Activated CD4-positive, alpha-beta T cell treated with anti-CD3 and anti-CD28 coated beads, Interleukin-2, amount 50 U/mL, for 48 hours (primary cell): ENCODE measurements around the gene TMEM170B.

ENCODE experiments used
- DNase-seq, 2 experiments: peaks; one replicate each; pipeline ENCODE4 v3.0.0-alpha.2; 2020

TMEM170B gene, protein sequence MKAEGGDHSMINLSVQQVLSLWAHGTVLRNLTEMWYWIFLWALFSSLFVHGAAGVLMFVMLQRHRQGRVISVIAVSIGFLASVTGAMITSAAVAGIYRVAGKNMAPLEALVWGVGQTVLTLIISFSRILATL

DNA sequence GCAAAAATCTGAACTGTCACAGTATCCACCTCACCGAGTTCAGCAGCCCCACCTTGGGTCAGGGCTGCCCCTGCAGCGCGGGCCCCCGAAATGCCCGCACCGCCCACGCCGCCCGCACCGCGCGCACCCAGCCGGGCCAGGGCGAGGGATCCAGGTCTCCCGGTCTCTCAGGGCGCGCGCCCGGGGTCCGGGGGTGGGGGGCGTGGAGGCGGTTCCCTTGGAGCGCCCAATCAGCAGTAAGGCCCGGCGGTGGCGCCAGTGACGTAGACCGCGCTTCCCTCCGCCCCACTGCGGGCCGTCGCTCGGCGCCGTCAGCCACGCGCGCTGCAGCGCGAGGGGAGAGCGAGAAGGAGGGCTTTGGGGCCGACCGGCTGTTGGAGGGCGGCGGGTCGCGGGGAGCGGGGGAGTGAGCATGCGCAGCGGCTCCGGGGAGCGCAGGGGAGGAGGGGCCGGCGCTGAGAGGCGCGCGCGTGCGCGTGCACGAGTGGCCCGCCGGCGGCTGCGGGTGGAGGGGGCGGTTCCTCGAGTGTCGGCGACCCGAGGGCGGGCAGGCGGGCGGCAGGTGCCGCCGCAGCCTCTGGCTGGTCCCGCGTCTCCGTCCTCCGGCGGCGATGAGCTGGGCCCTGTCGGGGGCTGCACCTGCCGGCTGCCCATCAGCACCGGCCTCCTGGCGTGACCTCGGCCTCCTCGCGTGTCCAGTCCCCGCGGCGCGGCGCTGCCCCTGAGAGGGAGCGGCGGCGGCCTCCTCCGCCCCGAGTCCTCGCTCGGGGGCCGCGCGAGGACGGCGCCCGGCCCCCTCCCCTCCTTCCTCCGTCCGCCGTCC is at the start of gene TMEM170B:
Gene TMEM170B, plus strand, starts transcription at position 521 of the 823 bp plus-strand sequence. CDS start 529 bp downstream, outside the sequence.
- DNase-seq = peak; percentile 90

DNA sequence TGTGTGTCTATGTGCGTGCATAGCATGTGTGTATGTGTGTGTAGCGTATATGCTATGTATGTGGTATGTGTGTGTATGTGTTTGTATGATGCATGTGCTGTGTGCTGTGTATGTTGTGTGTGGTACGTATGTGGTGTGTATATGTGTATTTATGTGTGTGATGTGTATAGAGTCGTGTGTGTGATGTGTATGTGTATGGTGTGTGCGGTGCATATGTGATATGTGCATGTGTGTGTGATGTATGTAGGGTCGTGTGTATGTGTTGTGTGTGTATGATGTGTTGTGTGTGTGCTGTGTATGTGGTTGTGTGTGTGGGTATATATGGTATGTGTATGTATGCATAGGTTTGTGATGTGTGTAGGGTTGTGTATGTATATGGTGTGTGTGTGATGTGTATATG is 46.6 kb upstream of the TMEM170B start:
- DNase-seq = no peak

DNA sequence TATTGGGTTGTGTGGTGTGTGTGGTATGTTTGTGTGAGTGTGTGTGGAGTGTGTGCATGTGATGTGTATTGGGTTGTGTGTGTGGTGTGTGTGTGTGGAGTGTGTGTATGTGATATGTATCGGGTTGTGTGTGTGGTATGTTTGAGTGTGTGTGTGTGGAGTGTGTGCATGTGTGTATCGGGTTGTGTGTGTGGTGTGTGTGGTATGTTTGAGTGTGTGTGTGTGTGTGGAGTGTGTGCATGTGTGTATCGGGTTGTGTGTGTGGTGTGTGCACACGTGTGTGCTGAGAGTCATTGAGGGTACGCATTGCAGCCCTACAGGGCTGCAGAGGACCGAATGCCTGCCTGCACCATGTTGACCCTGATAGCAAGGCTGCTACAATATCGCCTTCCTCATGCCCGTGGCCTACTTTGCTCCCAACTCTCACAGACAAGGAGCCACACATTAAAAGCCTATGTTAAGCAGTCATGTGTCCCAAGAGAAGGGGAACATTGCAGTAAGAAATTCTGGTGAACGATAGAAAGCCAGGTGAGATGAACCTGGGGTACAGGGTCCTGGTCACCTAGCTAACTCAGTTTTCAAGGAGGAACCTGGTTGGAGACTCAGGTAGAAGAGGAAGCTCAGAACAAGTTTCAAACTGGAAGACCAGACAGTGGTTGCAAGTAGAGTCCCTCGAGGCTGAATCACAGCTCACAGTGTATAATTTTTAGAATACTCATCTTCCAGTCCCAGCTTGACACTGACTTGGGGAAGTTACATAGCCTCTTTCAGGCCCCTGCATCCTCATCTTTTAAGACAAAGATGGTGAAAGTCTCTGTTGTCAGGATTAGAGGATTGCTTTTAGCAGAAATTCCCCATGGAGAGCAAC is 45.7 kb upstream of the TMEM170B start:
- no peak for DNase-seq

DNA sequence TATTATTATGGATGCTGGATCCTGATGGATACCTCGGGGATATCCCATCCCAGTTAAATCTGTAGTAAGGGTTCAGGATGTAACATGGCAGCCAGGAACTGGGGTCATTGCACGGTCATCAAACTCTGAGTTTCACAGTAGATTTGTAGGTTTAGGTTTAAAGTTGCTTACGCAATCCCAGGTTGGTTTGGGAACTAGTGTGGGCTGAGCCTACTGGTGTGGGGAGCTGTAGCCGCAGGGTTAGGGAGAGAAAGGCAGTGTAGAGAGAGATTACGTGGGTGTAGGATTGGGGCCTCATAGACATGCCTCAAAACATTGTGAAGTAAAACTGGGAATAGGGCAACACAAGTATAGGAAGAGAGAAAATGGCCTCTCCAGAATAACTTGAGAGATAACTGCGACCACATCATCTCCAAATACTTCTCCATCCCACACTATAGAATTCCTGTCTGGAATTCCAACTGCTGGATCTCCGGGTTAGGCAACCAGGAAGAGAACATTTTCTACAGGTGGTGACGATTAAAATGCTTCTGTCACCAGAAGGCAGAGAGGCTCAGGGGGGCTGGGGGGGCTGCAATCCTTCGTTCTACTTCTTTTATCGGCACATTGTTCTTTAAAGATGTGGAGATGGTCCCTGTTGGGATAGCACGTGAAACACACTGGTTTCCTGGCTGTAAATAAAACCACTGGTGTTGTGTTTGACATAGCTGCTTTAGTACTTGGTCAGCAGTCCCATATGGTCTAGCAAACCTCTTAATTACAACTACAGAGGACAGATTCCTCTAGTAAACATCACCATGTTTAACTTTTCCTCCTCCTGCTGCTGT is 44.9 kb upstream of the TMEM170B start:
- DNase-seq = no peak

DNA sequence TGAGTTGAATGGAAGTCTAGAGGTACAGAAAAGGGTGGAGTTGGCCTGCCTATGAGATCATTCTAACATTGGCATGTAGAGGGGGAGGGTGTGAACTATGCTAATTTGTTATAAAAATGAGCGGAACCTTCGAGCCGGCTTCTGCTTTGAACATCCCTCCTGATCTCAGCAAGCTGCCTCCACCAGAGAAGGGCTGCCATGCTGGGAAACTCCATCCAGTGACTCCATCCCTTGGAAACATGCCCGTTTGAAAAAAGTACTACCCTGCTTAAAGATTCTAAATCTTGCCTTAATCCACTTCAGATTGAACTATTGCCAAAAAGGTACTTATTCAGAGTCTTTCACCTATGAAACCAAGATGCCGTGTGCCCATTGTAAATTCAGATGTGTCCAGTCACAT is 43.6 kb upstream of the TMEM170B start:
- no peak for DNase-seq

DNA sequence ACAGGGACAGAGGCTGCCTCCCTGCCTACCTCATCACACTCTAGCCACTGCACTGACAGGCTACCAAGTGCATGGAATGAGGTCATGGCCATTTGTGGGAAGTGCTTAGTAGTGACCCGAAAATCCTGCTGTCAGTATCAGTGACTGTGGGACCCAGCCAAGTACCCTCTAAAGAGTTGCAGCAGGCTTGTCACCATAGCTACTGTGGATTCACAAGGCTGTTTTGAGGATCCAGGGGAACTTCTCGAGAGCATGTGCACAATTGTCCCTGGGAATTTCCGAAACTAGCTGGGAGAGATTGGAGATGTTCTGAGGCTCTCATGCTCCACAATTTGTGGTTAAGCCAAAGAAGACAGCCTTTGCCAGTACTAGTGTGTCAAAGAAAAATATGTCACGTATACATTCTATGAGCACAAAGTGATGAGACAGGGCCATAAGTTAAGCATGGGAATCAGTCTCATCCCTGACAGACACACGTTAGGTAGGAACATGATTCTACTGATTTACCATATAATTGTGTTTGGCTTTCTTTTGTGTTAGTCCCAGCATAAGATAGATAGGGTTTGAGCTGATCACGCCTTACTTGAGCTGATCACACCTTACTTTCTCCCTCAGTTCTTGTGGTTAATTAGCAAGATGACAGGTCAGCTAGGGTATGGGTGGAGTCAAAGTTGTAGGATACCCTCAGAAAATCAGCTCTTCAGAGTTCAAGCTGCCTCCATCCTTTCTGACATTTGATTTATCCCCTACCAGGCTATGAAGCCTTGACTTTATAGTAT is 42.6 kb upstream of the TMEM170B start:
- DNase-seq = no peak

DNA sequence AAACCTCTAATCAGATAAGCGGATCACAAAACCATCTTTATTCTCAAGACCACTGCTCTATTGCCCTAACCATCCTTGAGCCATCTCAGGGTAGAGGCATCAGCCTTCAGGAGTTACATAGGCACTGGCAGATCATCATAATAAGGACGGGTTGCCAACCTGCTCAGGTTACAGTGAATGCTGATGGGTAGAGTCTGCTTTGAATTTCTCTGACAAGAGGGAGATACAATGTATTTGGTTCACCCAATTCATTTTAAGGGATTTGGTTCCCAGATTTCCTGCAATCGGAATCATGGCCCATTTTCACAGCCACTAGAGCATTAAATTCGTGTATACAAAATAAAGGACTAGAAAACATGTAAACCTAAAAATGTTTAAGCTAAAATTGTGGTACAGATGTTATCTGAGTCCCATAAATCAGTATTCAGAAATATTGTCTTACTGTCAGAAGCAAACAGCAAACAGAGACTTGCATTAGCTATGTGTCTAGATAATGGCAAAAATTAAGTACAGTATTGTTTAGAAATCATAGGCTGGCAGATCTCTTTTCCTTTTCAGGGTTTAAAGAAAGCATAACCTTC is 41.9 kb upstream of the TMEM170B start:
- DNase-seq = no peak

DNA sequence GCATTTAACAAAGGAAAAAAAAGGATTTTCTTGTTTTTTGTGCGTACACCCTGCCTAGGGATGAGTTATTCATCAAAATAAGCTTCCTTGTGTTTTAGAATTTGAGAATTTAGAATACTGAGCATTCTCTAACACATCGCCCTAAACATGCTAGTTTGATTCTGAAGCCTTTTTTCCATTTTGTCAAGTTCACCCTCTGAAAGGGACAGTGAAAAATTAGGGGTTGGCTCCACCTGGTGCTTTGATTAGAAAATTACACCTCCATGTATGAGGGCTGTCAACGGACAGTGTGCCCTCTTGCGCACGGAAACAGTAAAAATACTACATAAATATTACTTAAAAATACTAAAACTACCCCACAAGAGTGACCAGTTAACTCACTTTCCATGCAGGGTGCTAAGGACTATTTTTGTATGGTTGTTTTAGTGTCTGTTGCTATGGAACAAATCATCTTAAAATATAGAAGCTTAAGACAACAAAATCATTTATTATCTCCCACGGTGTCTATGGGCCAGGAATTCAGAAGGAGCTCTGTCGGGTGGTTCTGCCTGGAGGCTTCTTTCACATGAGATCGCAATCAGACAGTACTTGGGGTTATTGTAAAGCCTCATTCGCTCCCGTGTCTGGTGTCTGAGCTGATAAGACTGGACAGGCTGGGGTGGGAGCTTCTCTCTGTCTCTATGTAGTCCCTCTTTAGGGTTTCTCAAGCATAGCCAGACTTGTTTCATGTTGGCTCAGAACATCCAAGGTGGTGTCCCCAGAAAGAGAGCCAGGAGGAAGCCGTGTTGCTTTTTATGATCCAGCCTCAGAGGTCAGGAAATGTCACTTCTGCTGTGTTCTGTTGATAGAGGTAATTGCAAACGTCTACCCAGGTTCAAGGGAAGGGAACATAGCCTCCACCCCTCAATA is 41.1 kb upstream of the TMEM170B start:
- peak; percentile 48 to 70 for DNase-seq

DNA sequence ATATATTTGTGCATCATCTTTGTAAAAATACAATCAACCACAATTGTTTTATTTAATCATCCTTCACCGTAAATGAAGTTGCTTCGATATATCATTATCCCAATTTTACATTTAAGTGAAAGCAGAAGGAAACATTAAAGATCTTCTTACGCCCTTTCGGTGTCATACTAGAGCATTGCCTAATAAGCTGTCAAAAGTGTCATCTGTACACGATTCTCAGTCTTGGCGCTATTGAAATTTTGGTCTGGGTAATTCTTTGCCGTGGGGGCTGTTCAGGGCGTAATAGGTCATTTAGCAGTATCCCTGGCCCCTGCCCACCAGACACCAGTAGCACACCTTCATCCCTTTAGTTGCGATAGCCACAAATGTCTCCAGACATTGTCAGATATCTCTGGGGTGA is 40.4 kb upstream of the TMEM170B start:
- no peak for DNase-seq

DNA sequence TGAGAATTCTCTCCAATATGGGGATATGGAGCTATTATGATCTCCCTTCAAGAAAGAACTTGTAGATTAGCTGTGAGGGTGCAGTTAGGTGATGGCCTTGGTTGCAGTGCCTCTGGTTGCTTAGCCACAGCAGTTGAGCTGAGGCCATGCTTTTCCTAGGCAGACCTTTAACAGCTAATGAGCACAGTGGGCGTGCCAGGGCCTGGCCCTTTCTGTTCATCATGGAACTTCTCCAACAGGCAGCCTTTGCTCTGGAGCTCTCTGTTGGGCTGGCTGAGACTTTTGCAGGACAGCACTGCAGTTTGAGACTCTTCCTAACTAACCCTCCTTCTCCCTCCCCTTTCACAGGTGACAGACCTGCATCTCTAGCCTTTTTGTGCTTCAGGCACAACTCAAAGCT is 39.7 kb upstream of the TMEM170B start:
- no peak for DNase-seq

DNA sequence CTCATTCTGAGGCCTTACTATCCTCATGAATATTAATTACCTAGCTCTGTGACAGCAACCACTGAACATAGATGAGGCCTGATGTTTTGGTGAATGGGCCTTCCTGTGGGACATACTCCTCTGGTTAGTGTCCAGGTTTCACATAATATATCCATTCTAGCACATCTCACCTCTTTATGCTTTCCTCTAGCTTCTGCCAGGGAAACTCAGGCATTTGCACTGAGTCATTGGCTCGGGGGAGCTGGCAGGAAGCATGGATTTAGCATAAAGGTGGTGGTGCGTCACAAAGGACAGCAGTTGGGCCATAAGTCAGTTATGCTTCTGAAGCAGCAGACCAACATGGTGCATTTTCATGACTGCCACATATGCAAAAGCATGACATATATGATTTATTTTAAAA is 37.5 kb upstream of the TMEM170B start:
- DNase-seq = no peak

DNA sequence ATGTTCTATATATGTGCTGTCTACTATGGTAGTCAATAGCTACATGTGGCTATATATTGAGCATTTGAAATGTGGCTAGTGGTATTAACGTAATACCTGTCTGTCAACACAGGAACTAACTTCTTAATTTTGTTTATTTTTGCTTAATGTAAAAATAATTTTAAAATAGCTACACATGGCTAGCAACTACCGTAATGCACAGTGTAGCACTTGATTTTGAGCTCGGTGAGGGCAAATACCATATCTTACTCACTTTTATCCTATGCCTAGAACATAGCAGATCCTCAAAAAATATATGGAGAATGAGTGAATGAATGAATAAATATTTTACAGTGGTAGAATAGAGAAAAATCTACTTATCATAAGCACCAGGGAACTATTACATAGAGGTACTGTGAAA is 28.1 kb upstream of the TMEM170B start:
- no peak for DNase-seq

DNA sequence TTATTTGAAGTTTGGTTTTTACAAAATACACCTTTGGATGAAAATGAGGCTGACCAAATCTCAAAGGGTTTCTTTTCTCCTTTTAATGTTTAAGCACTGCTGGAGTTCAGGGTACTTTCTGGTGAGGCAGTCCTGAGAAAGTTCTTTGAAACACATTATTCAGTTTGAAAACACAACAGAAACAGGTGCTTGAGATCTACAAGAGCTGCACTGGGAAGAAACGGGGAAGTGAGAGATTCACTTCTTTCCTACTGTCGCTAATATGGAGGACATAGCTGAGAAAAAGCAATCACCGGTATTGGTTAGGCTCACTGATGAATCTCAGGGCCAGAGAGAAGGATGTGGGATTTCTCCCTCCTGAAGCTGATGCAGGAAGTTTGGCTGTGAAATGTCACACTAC is 22.9 kb upstream of the TMEM170B start:
- DNase-seq = no peak

DNA sequence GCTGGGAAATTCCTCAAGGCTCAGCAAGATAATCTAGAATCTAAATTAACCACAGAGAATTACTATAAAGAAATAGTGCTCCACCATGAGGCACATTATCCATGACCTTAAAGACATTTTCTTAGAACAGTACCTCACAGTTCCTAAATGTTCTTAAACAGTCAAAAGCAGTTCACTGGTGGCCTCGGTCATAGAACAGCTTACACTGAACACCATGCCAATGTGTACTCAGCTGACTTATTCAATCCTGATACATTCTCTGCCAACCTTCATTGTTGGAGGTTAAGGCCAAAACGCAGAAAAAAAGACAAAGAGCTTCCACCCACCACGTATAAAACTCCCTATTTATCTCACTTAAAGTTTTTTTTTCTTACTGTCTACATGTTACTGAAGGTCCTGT is 21.8 kb upstream of the TMEM170B start:
- no peak for DNase-seq

DNA sequence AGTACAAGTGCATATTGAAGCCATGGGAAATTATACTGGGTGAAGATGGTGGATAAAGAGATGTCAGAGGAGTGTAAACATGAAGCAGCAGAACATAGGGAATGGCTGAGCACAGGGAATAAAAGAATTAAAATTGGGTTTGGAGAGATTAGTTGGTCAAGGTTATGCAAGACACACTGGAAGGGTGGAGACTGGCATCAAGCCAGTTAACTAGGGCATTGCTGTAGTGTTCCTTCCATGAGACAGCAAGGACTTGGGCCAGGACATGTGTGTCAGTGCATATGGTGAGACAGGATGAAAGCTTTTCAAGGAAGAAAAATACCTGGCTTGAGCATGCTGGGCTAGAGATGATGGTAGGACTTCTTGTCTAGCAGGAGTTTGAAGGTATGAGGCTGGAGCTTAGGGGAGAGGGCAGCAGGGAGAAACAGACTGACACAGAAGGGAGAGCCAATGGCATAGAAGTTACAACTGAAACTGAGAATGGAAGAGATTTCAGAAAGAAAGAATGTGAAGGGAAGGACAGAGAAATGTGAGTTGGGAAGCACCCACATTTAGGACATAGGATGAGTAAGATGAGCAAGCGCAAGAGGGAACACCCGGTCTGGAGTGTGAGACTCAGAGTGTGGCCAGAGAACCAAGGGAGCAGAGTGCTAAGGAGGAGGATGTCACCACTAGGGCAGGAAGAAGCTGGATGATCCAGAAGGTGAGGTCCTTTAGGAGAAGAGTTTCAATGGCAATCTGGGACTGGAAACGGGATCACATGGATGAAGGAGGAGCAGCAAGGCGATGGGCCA is 14.5 kb upstream of the TMEM170B start:
- no peak for DNase-seq

DNA sequence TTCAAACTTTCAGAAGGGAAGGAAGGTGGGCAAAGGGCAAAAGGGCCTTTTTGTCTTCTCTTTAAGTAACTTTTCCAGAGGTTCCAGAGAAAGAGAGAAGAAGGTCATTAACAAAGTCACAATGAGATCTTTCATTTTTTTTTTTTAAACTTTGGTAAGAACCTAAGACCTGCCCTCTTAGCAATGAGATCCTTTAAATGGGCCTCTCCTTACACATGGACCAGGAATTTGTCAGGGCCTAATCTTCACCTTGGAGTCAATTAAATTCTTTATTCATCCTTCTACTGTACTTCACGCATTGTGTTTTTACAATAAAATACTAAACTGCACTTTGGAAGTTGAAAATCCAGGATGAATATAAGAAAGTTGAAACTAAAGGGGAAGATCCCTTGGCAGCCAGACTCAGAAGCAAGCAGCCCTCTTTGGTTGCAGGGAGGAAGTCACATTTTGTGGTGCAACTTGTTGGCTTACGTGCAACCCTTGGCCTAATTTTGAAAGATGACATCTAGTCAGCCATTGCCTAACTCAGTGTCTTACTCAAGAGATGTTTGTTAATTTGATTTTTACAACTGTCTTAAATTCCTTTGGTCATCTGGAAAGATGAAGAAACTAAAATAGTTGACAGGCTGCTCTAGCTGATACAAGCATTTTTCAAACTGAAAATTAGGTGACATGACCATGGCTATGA is 11.9 kb upstream of the TMEM170B start:
- DNase-seq = no peak

DNA sequence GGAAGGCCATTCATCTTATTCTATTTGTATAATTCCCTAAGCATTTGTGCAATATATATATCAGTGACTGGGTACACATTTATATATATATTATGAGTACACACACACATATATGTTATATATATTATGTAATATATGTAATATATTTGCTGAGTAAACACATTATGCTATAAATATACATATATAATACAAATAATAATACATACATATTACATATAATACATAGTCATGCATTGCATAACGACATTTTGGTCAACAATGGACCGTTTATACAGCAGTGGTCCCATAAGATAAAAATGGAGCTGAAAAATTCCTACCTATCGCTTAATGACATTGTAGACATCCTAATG is 11.4 kb upstream of the TMEM170B start:
- DNase-seq = no peak

DNA sequence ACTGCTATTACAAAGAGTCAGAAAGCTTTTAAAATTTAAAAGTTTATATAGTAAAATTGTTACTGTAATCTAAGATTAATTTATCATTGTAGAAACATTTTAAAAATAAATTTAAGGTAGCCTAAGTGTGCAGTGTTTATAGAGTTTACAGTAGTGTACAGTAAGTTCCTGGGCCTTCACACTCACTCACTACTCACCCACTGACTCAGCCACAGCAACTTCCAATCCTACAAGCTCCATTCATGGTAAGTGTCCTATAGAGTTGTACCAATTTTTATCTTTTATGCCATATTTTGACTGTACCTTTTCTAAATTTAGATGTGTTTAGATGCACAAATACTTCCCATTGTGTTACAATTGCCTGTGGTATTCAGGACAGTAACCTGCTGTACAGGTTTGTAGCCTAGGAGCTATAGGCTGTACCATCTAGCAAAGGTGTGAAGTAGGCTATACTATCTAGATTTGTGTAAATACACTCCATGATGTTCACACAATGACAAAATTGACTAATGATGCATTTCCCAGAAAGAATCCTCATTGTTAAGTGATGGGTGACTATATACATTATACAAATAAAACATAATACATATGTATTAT is 10.2 kb upstream of the TMEM170B start:
- DNase-seq = no peak

DNA sequence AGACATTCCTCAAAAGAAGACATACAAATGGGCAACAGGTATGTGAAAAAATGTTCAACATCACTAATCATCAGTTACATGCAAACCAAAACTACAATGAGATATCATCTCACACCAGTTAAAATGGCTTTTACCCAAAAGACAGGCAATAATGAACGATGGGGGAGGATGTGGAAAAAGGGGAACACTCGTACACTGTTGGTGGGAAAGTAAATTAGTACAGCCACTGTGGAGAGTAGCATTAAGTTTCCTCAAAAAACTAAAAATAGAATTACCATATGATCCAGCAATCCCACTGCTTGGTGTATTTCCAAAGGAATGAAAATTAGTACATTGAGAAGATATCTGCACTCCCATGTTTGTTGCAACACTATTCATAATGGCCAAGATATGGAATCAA is 8.6 kb upstream of the TMEM170B start:
- DNase-seq = no peak
